ENCODE data around the gene RNU4-1. TPM values are rescaled to one million over a fixed set of nuclear protein-coding genes. Genes with fewer than 3 reads are reported as not detected.

RNU4-1 gene
- total and polyA plus RNA-seq, 9 of the 15 experiments (the other 6 are each of a cell fraction or from before 2014, with no cell fraction given), result under 0.01 to 19,719 (median 3,563) TPM; not detected in 4

DNA sequence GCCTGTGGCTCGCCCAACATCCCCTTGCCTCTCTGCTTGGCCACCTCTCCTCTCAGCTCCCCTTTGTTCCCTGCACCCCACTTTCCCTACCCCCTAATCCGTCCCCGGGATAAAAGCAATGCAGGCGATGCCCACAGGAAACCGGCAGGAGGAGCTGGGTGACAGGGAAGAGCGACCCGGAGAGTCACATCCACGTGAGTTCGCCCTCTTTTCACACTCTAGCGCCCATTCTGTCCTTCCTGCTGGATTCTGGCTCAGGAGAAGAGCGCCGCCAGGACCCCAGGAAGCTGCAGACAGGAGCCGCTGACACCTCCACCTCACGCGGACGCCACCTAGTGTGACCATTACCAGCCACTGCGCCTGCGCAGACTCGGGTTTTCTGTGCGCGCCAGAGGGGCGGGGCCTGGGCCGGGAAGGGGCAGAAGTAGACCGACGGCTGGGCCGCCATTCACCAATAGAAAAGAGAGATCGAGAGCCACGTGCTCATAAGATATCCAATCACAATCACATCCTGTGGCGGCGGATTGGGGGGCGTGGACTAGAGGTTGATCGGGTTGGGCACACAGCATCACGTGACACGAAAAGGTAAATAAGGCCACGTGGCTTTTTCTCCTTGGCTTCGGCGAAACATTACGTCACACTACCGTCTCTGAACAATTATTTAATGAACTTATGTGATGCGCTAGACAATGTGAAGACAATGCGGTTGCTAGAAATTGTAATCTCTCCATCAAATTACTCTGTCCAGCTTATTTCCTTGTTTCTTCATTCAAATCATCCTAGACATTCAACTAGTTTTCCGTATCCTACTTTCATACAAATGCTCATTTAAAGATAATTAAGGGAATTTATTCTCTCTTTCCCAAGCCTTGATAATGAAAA, 24.4 kb upstream of the RNU4-1 start (continued):
- TF ChIP-seq ZKSCAN1 (IDR thresholded peaks at IDR 0.05; ENCODE audit: low read depth, low read length) (peak; percentile 90), POU5F1 (IDR thresholded peaks at IDR 0.05; ENCODE audit: borderline replicate concordance, low read depth, low read length, partially characterized antibody) (no peak), POLR2H (tag; IDR thresholded peaks at IDR 0.05; ENCODE audit: low read depth) (peak; percentile 78), SRSF9 (IDR thresholded peaks at IDR 0.05; ENCODE audit: borderline replicate concordance, low read depth, low read length) (no peak), ZNF830 (CRISPR knock-in tag; IDR thresholded peaks at IDR 0.05) (no peak), PKNOX1 (IDR thresholded peaks at IDR 0.05) (peak; percentile 82), KAT2B (IDR thresholded peaks at IDR 0.05; ENCODE audit: low read depth, low read length) (peak; percentile 61), JUND (IDR thresholded peaks at IDR 0.05; ENCODE audit: borderline replicate concordance, low read depth, low read length) (peak; percentile 82), JUND (tag; IDR thresholded peaks at IDR 0.05; ENCODE audit: borderline replicate concordance, low read depth, low read length) (peak; percentile 88), MAZ (CRISPR knock-in tag; conservative IDR thresholded peaks at IDR 0.05 in 1 of 2, IDR thresholded peaks at IDR 0.05 in 1 of 2) (peak; percentile 29 to 80; a peak in 2 of 4 replicates), BHLHE40 (IDR thresholded peaks at IDR 0.05; ENCODE audit: low read length) (peak; percentile 65), ID3 (CRISPR knock-in tag; IDR thresholded peaks at IDR 0.05) (no peak), ID3 (tag; IDR thresholded peaks at IDR 0.05) (peak; percentile 71), ZNF644 (tag; IDR thresholded peaks at IDR 0.05; ENCODE audit: low read depth) (peak; percentile 73; the same call in 1 of the 2 replicates), KLF13 (tag; IDR thresholded peaks at IDR 0.05; ENCODE audit: borderline replicate concordance, low read depth) (peak; percentile 25; the same call in 1 of the 2 replicates), GTF2A2 (tag; IDR thresholded peaks at IDR 0.05) (no peak), RB1 (IDR thresholded peaks at IDR 0.05; ENCODE audit: low read depth) (peak; percentile 68; the same call in 1 of the 2 replicates), ATF3 (IDR thresholded peaks at IDR 0.05) (peak; percentile 96), ATF3 (CRISPR knock-in tag; conservative IDR thresholded peaks at IDR 0.05) (no peak; the same call in 1 of the 2 replicates), FOS (IDR thresholded peaks at IDR 0.05; ENCODE audit: extremely low read depth, insufficient read length) (peak; percentile 84), TBL1XR1 (IDR thresholded peaks at IDR 0.05; ENCODE audit: low read length in 2 of 2) (peak; percentile 24 to 59; a peak in 1 of 4 replicates), NR4A1 (CRISPR knock-in tag; IDR thresholded peaks at IDR 0.05) (no peak), NR4A1 (tag; IDR thresholded peaks at IDR 0.05) (peak; percentile 29; the same call in 1 of the 2 replicates)
- TF ChIP-seq, protein P1, sequence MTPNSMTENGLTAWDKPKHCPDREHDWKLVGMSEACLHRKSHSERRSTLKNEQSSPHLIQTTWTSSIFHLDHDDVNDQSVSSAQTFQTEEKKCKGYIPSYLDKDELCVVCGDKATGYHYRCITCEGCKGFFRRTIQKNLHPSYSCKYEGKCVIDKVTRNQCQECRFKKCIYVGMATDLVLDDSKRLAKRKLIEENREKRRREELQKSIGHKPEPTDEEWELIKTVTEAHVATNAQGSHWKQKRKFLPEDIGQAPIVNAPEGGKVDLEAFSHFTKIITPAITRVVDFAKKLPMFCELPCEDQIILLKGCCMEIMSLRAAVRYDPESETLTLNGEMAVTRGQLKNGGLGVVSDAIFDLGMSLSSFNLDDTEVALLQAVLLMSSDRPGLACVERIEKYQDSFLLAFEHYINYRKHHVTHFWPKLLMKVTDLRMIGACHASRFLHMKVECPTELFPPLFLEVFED (CRISPR knock-in tag; conservative IDR thresholded peaks at IDR 0.05), result 0 out of 2 replicates have a peak, but pooled peaks have one; percentile 3
